Peyer's patch (tissue), 4 donors: ENCODE results near the gene C1orf122.

Experiments
- CTCF ChIP-seq, 6 experiments: fragments of 450-650 bp in 4 of 6; fragments of 200-600 bp in 2 of 6; sonication (generic) in 1 of 6; IDR thresholded peaks; one replicate each; pipeline ENCODE4 v1.5.1; 2017 to 2019; ENCODE audit warnings: antibody characterized with exemption in 6 of 6, mild to moderate bottlenecking in 3 of 6, moderate library complexity in 1 of 6
- POLR2A ChIP-seq, 2 donors: fragments of 450-650 bp; IDR thresholded peaks; one replicate each; pipeline ENCODE4 v1.5.1; 2017; ENCODE audit warnings: antibody characterized with exemption in 2 of 2, mild to moderate bottlenecking in 2 of 2, moderate library complexity in 2 of 2

GRCh38 chr1:37828410-37829074, 21.0 kb downstream of the C1orf122 start:
- no peak for TF ChIP-seq CTCF (IDR thresholded peaks at IDR 0.05)
- TF ChIP-seq POLR2A (IDR thresholded peaks at IDR 0.05) = no peak
